GM19372 (cell line): ENCODE data around the gene ALKBH4.
A peak's percentile ranks its signal among the peaks of the same experiment; 100 is the strongest.
"Not testable (repeated sequence)": the region's sequence is repeated elsewhere in the genome, so short reads cannot be mapped to it uniquely, and the experiment has no call there.

ENCODE experiments used
- ATAC-seq: cut with Tn5 transposase; IDR thresholded peaks from one replicate; pipeline ENCODE4 v1.9.1; 2021; ENCODE audit warnings: mild to moderate bottlenecking, low read depth, moderate library complexity; ENCODE audit not compliant: unreplicated experiment

Gene ALKBH4

DNA sequence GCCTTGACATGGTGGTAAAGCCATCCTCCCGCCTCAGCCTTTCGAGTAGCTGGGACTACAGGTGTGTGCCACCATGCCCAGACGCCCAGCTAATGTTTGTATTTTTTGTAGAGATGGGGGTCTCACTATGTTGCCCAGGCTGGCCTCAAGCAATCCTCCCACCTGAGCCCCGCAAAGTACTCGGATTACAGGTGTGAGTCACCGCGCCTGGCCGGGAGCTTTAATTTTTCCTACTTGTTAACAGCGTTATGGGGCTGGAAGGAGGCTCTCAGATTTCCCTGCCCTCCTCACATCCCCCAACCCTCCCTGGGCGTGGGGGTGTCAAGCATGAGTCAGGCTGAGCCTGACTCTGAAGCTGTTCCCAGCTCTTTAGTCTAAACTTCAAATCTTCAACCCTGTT lies 8.3 kb downstream of the ALKBH4 start:
- ATAC-seq = no peak

DNA sequence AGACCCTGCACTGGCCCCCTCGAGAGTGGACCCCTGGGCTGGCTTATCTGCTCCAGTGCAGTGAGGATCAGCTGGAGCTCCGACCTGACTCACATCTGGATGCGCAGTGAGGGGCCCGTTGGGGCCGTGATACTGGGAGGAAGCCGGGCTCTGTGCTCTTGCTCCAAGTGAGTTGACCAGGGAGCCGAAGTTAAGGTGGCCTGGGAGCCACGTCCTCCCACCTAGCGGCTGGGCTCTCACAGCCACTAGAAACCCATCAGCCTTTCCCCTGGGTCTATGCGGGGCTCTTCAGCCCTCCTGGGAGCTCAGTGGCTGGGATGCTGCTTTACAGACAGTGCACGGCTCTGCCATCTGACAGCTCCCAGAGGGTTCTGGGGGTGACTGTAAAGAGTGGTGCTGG lies 9.1 kb downstream of the ALKBH4 start:
- no peak for ATAC-seq

DNA sequence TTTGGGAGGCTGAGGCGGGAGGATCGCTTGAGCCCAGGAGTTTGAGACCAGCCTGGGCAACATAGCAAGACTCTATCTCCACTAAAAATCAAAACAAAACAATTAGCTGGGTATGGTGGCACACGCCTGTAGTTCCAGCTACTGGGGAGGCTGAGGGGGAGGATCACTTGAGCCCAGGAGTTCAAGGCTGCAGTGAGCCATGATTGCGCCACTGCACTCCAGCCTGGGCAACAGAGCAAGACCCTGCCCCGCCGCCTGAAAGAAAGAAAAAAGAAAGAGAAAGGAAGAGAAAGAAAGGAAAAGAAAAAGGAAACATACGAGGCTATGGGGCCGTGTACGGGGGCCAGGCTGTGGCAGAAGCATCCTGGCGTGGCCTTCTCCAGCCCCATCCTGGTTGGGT lies 9.7 kb downstream of the ALKBH4 start:
- ATAC-seq = not testable (repeated sequence)

DNA sequence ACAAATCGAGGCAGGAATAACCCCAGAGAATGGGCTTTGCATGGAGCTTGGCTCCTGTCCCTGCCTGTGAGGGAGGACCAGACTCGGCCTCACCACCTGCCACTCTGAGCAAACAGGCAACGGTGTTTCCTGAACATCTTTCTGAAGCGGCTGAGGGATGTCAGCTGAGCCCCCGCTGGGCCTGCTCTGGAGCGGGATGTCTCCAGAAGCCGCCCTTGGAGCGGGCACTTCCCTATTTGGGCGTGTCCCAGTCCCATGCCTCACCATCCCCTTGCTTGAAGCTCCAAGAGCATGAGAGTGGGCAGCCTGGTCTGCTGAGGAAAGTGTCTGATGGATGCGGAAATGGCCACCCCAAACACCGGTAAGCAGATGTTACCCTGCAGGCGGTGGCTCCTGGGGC lies 10.2 kb downstream of the ALKBH4 start:
- ATAC-seq = no peak

DNA sequence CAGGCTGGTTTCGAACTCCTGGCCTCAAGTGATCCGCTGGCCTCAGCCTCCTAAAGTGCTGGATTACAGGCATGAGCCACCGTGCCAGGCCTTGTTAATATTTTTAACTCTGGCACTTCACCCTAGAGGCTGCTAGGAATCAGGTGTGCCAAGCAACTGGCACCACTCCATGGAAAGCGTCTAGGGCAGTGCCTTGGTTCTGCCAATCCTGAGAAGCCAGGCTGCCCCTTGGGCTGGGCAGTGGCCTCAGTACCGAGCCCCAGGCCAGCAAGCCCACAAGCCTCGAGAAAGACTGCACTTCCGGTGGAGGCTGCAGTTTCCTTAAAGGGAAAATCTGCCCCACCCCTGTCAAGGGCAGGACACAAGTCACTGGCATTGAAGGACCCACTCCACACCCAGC lies 11.3 kb downstream of the ALKBH4 start:
- no peak for ATAC-seq

DNA sequence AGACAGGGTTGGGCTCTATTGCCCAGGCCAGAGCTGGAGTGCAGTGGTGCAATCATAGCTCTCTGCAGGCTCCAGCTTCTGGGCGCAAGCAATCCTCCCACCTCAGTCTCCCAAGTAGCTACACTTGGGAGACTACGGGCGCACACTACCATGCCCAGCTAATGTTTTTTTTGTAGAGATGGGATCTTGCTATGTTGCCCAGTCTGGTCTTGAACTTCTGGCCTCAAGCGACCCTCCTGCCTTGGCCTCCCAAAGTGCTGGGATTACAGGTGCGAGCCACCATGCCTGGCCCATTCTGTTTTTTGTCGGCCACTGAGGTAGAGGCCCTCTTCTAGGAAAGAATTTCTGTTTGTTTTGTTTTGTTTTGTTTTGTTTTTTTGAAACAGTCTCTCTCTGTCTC lies 12.2 kb downstream of the ALKBH4 start:
- no peak for ATAC-seq

DNA sequence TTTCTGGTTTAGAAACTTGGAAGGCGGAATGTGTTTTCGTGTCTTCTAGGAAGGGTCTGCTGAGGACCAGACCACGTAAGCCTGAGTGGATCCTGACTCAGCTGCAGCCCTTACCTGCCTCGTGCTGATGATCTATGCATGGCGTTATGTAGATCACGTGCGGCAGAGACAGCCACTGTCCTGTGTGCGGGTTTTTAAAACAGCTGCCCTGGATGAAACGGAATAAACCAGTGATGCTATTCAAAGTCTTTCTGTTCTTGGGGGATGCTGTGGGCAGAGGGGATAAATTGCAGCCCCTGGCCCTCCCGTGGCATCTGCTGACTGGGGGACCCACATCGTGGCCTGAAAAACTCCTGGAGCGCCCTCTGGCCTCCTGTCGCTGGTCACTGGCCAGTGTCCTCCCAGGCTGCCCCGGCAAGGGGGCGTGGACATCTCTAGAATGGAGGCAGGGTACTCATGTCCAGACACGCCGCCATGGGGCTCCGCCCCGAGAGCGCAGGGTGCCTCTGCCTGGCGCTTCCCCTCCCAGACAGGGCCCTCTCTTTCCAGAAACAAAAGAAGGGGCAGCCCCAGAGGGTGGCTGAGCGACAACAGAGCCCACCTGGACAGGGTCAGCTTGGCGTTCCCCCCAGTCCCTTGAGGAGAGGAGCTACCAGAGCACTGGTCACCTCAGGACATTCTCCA lies 13.2 kb downstream of the ALKBH4 start:
- ATAC-seq = no peak

DNA sequence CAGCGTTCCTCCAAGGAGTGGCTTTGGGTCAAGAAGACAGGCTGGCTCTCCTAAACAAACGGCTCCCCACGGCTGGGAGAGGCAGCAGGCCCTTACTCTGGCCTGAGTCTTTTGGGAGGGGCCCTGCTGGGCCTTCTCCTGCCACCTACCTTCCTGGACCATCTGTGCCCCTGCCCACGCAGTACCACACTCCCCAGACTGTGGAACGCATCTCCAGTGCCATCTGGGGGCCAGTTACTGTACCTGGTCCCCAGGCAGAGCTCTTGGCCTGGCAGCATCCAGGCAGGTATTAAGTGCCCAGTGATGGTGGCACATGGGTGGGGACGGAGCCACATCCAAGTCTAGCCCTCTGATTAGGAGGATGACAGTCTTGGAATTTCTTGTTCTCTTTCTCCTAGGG lies 14.4 kb downstream of the ALKBH4 start:
- no peak for ATAC-seq

DNA sequence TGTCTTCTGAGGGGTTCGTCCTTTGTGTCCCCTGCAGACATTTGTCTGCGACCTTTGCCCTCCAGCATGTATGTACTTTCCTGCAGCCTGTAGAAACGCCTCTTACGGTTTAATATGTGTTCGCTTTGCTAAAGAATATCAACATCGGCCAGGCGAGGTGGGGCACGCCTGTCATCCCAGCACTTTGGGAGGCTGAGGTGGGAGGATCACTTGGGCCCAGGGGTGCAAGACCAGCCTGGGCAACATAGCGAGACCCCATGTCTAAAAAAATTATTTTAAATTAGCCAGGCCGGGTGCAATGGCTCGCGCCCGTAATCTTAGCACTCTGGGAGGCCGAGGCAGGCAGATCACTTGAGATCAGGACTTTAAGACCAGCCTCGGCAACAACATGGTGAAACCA lies 15.5 kb downstream of the ALKBH4 start:
- ATAC-seq = no peak

DNA sequence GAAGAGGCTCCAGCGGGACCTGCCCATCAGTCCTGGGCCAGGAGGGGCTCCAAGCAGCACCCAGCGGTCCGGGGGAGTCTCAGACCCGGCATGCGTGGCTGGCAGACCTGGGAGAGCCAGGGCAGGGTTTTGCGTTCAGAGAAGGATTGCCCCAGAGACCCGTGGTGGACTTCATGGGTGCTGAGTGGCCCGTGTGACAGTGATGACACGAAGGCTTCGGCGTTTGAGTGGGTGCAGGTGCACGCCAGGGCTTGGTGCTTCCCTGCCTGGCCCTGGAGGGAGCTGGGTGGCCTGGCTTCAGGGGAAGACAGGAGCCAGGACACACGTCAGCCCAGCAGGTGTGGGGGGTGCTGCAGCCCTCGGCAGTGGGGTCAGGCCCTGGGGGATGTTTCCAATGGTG lies 17.4 kb downstream of the ALKBH4 start:
- ATAC-seq = no peak

DNA sequence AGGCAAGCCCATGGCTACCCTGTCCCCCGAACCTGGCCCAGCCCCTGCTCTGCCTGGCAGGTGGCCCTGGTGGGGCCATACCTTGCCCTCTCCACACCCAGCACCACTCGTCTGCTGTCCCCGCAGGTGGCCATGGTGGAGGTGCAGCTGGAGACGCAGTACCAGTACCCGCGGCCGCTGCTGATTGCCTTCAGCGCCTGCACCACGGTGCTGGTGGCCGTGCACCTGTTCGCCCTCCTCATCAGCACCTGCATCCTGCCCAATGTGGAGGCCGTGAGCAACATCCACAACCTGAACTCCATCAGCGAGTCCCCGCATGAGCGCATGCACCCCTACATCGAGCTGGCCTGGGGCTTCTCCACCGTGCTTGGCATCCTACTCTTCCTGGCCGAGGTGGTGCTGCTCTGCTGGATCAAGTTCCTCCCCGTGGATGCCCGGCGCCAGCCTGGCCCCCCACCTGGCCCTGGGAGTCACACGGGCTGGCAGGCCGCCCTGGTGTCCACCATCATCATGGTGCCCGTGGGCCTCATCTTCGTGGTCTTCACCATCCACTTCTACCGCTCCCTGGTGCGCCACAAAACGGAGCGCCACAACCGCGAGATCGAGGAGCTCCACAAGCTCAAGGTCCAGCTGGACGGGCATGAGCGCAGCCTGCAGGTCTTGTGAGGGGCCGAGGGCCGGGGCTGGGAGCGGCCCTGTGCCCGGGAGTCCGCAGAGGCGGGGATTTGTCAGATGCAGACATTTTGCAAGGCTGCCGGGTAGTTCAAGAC lies 18.1 kb downstream of the ALKBH4 start:
- ATAC-seq = no peak

DNA sequence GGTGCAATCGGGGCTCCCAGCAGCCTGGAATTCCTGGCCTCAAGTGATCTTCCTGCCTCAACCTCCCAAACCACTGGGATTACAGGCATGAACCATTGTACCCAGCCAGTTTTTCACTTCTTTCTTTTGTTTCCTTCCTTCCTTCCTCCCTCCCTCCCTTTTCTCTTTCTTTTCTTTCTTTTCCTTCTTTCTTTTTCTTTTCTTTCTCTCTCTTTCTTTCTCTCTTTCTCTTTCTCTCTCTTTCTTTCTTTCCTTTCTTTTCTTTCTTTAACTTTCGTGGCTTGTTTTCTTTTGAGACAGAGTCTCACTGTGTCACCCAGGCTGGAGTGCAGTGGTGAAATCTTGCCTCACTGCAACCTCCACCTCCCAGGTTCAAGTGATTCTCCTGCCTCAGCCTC lies 19.0 kb downstream of the ALKBH4 start:
- no peak for ATAC-seq

DNA sequence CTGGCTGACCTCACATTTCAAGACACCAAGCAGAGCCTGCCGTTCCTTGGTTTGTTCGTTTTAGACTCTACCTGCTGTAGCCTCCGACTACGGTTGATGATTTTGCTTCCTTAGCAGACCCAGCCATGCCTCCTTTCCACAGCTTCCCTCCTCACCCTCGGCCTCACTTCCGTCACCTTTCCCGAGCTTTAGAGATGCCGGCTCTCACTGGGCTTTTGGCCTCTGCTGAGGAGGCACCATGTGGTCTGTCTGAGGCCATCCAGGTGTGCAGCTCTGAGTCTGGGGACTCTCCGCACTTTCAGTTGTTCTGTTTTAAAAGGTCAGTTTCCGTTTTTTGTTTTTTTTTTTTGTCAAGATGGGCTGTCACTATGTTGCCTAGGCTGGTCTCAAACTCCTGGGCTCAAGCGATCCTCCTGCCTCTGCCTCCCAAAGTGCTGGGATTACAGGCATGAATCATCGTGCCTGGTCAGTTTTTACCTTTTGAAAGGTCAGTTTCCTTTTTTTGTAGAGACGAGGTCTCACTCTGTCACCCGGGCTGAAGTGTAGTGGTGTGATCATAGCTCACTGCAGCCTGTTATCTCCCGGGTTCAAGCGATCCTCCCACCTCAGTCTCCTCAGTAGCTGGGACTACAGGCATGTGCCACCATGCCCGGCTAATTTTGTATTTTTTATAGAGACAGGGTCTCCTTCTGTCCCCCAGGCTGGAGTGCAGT lies 19.5 kb downstream of the ALKBH4 start:
- peak; percentile 32 for ATAC-seq

DNA sequence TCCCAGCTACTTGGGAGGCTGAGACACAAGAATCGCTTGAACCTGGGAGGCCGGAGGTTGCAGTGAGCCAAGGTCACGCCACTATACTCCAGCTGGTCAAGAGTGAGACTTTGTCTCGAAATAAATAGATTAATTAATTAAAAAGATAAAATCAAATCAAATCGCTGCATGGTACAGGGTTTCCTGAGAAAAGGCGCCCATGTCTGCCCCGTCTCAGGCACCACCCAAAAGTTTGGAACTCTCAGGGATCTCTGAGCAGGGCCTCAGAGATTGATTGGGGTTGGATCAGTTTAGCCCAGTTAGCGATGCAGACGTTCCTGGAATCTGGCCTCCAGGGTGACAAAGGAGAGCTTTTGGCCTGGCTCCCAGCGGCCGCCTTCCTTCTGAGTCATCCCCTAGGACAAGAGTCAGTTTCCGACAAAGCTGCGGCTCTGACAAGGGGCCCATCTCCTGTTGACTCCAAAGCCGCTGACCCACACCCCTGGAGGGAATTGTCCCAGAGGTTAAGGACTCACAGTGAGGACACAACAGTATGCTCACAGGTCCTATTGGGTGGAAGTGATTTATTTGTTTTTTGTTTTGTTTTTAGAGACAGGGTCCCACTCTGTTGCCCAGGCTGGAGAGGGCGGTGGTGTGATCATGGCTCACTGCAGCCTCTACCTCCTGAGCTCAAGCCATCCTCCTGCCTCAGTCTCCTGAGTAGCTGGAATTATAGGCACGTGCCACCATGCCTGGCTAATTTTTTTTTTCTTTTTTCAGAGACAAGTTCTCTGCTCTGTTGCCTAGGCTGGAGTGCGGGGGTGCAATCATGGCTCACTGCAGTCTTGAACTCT lies 24.5 kb downstream of the ALKBH4 start:
- ATAC-seq = no peak

DNA sequence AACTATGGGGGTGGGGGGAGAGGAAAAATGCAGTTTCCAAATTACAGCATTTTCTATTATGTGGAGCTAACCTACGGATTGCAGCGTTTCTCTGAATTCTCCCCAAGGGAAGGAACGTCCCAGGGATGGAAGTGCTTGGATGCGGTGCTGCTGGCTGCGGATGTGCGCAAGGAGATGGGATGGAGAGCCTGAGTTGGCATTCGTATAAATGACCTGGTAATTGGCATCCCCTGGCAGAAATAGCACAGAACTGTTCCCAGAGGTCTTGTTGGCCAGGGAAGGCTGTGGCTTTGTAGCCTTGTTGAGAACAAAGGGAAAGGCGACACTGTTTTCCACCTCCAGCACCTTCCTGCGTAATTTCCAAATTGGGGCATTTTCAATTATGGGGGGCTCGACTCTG lies 28.5 kb downstream of the ALKBH4 start:
- no peak for ATAC-seq

DNA sequence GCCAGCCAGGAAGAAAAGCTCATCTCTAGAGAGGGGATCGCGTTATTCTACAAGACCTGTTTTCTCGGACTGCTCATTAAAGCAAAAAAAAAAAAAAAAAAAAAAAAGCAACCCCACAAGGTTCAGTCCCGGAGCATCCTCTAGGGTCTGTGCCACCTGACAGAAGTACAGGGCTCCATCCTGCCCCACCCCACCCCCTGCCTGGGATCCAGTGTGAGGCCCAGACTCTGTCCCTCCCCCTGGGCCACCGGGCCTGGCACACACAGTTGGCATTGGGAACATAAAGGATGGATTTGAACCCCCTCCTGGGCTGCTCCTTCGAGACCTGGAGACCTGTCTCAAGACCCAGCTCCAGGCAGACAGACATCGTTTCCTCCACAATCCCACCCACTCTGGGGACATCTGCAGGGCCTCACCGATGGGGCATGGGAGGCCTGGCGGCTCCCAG lies 30.6 kb downstream of the ALKBH4 start:
- ATAC-seq = peak; percentile 18

DNA sequence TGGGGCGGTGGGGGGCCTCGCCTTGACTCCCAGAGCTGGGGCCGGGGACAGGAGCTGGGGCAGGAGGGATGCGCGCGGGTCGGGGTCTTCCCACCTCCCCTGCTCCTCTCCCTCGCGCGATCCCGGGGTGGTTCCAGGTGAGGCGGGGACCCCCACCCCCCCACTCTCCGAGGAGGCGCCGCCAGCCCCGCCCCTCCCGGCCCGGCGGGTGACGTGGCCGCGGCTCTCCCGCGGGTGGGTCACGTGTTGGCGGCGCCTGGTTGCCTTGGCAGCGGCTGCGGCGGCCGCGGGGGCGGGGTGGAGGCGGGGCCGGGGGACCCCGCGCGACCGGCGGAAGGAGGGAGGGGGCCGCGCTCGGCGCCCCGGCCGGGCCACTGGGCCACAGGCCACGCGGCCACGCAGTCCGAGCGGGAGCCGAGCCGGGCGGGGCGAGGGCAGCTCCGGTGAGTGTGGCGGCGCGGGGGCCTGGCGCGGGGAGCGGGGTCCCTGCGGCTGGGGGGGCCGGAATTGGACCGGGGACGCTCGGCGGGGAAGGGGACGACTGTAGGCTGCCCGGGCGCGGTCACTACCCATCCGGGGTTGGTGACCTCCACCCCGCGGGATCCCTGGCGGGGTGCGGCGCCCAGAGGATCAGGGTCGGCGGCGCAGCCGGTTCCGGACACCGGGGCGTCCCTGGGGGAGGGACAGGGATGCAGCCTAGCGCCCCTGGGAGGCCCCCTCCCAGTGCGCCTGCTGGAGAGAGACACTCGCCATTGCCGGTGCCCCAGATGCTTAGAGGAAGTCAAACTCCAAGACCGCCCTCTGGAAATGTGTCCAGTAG lies 31.2 kb downstream of the ALKBH4 start, which contains the start of gene ORAI2:
ORAI2 (plus strand) TSS at position 357 of the 820 bp plus-strand sequence. CDS start 5,382 bp downstream, outside the sequence.
- ATAC-seq = peak; percentile 68

DNA sequence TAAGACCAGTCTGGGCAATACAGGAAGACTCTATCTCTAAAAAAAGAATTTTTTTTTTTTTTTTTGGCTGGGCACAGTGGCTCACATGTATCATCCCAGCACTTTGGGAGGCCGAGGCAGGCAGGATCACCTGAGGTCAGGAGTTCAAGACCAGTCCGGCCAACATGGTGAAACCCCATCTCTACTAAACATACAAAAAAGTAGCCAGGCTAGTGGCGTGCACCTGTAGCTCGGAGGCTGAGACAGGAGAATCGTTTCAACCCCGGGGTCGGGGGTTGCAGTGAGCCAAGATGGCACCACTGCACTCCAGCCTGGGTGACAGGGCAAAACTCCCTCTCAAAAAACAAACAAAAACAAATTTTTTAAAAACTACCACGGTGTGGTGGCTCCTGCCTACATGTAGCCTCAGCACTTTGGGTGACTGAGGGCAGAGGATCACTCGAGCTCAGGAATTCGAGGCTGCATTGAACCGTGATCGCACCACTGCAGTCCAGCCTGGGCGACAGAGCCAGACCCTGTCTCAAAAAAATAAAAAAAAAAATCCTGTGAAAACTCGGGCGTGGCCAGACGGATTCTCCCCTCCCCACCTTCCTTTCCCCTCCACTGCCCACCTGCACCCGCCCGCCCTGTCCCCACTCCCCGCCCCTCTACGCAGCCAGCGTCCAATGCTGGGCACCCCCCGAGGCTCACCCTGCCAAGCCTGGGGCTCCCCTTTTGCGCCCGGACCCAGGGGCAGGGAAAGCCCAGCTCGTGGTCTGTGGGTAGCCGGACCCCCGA lies 32.0 kb downstream of the ALKBH4 start:
- peak; percentile 21 for ATAC-seq
